ENCODE data around the gene ZNF554.
"Not testable (repeated sequence)": the region's sequence is repeated elsewhere in the genome, so short reads cannot be mapped to it uniquely, and the experiment has no call there.

Gene ZNF554

DNA sequence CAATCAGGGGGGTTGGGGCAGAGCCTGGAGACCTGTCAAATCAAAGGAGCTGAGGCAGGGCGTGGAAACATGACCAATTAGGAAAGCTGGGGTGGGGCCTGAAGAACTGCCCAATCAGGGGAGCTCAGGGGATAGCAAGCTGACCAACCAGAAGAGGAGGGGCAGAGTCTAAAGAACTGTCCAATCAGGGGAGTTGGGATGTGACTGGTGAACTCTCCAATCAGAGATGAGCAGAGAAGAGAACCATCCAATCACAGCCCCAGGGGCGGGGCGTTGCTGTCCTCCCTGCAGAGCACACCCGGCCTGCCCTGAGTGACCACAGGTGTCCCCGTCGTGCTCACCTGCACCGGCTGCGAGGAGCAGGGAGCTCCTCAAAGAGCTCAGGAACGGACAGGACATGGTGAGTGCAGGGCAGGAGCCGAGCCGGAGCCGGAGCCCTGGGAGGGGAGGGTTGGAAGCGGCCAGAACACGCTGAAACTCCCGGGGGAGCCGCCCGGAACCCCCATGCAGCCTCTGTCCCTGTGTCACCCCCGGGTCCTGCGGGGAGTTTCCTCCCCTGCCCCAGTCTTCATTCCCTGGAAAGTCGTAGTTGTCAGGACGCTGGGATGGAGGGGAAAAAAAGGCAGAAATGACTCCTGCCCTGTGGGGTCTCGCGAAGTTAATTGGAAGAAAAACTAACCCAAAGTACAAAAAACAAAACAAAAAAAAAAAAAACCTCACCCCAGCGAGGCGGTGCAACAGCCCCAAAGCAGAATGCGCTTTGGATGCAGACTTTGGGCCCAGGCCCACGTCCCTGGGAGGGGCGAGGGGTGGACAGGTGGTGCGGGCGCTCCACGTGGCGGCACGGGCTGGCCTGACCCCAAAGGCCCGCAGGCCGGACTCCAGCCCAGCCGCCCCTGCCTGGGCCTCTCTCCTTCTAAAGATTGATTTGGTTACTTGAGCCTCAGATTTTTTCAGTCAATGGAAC is 47.6 kb downstream of the ZNF554 start, which contains the start of gene ZNF556:
ZNF556 (plus strand) TSS at position 311 of the 967 bp plus-strand sequence; CDS start at position 398, 87 bp downstream.
- peak; percentile 22 for DNase-seq (ENCODE audit: low spot score)

DNA sequence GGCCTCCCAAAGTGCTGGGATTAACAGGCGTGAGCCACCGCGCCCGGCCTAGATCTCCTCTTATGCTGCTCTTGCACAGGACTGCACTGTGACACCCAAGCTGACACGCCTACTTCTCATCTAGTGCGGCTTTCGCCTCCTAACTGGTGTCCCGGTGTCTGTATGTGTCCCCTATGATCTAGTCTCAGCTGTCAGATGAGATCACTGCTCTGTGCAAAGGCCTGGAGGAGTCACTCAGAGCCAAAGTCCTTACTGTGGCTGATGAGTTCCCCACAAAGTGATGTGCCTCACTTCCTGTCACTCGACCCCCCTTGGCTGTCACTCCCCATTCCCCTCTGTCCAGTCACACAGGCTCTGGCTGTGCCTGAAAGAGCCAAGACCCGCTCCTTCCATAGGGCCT is 50.0 kb downstream of the ZNF554 start:
- DNase-seq (ENCODE audit: low spot score), result no peak

DNA sequence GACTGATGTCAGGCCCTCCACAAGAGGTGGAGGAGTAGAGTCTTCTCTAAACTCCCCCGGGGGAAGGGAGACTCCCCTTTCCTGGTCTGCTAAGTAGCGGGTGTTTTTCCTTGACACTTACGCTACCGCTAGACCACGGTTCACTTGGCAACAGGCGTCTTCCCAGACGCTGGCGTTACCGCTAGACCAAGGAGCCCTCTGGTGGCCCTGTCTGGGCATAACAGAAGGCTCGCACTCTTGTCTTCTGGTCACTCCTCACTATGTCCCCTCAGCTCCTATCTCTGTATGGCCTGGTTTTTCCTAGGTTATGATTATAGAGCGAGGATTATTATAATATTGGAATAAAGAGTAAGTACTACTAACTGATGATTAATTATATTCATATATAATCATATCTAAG is 52.5 kb downstream of the ZNF554 start:
- not testable (repeated sequence) for DNase-seq (ENCODE audit: low spot score)

DNA sequence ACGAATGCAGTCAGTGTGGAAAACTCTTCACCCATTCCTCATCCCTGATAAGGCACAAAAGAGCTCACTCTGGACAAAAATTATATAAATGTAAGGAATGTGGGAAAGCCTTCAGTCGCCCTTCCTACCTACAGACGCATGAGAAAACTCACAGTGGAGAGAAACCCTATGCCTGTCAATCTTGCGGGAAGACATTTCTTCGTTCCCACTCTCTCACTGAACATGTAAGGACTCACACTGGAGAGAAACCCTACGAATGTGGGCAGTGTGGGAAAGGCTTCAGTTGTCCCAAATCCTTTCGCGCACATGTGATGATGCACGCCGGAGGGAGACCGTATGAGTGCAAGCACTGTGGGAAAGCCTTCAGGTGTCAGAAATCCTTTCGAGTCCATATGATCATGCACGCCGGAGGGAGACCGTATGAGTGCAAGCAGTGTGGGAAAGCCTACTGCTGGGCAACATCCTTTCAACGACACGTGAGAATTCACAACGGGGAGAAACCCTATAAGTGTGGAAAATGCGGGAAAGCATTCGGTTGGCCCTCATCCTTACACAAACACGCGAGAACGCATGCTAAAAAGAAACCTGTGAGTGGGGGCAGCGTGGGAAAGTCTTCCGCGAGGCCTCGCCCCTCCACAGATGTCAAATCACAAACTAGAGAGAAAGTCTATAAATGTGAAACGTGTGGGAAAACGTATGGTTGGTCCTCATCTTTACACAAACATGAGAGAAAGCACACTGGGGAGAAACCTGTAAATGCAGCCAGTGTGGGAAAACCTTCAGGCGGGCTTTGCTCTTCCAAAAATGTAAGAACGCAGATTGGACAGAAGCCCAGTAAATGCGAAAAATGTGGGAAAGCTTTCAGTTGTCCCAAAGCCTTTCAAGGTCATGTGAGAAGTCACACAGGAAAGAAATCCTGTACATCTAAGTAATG is 58.0 kb downstream of the ZNF554 start:
- no peak for DNase-seq (ENCODE audit: low spot score)

DNA sequence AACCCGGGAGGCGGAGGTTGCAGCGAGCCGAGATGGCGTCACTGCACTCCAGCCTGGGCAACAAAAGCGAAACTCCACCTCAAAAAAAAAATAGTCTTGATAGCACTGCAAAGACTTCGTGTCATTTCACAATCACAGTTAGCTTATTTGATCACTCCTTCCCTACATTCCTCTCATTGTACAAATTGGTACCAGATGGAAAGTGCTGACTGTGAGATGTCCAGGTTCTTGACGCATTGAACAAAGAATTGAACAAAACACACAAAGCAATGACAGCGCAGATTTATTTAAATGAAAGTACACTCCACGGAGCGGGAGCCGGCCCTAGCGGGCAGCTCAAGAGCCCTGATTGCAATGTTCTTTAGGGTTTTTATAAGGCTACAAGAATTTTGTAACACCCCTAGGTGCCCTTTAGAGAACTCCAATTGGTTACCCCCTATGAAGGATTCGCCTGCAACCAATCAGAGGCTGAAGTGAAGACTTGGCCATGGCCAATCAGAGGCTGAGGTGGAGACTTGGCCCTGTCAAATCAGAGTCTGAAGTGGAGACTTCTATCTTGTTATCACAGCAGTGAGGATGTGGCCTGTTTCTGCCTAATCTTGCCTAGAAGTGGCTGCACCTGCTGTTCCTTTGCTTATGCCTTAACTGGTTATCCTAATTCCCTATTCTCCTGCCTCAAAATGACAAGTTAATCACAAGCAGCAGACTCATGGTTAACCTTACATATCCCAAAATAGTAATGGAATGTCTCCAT is 64.2 kb downstream of the ZNF554 start:
- DNase-seq (ENCODE audit: low spot score), result no peak

DNA sequence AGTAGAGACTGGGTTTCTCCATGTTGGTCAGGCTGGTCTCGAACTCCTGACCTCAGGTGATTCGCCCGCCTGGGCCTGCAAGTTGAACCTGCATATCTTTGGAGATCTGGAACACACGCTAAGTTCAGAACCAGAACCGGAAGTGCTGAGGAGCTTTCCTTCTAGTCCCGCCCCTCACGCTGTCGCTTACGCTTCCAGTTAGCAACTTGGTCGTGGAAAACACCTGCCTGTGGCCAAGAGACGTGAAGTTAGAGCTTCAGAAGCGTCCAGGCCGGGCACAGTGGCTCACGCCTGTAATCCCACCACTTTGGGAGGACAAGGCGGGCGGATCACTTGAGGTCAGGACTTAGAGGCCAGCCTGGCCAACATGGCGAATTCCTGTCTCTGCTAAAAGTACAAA is 66.1 kb downstream of the ZNF554 start:
- no peak for DNase-seq (ENCODE audit: low spot score)

Data from hepatic stellate cell (primary cell).